Stimulated activated CD8-positive, alpha-beta memory T cell treated with anti-CD3 and anti-CD28 coated beads, Interleukin-4, amount 100 ng/mL, for 48 hours (primary cell): ENCODE measurements around the gene IL20.

Experiments
- DNase-seq: peaks from one replicate; pipeline ENCODE4 v3.0.0-alpha.2; 2020

The IL20 gene

GRCh38 chr1:206905295-206906164, 40.1 kb downstream of the IL20 start:
- peak; percentile 64 for DNase-seq

GRCh38 chr1:206907304-206907991, 42.0 kb downstream of the IL20 start:
- no peak for DNase-seq

- no peak for DNase-seq
Observed at GRCh38 chr1:206908038-206908437, 42.6 kb downstream of the IL20 start.

GRCh38 chr1:206909161-206909882, 43.9 kb downstream of the IL20 start:
- DNase-seq: peak; percentile 65

- no peak for DNase-seq
Observed at GRCh38 chr1:206909883-206910318, 44.5 kb downstream of the IL20 start.

- DNase-seq: no peak
Observed at GRCh38 chr1:206911064-206911663, 45.7 kb downstream of the IL20 start.

- peak; percentile 73 for DNase-seq
Observed at GRCh38 chr1:206912445-206913095, 47.1 kb downstream of the IL20 start.

GRCh38 chr1:206913766-206914537, 48.5 kb downstream of the IL20 start:
- no peak for DNase-seq

GRCh38 chr1:206915030-206915735, 49.8 kb downstream of the IL20 start:
- DNase-seq: no peak

- DNase-seq: no peak
Observed at GRCh38 chr1:206916000-206916709, 50.7 kb downstream of the IL20 start.

GRCh38 chr1:206918076-206918475, 52.7 kb downstream of the IL20 start:
- no peak for DNase-seq
